Subcutaneous adipose tissue (tissue), 4 donors: Measurements from ENCODE around the gene HTRA3. TPM values are rescaled to one million over a fixed set of nuclear protein-coding genes. Genes with fewer than 3 reads are reported as not detected.

Source experiments
- CTCF ChIP-seq: fragments of 450-650 bp; IDR thresholded peaks from one replicate; pipeline ENCODE4 v1.5.1; 2016; ENCODE audit warnings: low read depth, mild to moderate bottlenecking, control low read depth, antibody characterized with exemption, moderate library complexity
- total RNA-seq, 4 donors: library from RNA; depleted of rRNA; stranded (reverse); fragments of >200 nt; gene quantifications; one replicate each; pipeline ENCODE4 v1.1.0, GENCODE V29; 2016

Gene HTRA3
- total RNA-seq, 4 donors from 2014 or later = 40.7 to 65.9 (median 56.9) TPM

DNA sequence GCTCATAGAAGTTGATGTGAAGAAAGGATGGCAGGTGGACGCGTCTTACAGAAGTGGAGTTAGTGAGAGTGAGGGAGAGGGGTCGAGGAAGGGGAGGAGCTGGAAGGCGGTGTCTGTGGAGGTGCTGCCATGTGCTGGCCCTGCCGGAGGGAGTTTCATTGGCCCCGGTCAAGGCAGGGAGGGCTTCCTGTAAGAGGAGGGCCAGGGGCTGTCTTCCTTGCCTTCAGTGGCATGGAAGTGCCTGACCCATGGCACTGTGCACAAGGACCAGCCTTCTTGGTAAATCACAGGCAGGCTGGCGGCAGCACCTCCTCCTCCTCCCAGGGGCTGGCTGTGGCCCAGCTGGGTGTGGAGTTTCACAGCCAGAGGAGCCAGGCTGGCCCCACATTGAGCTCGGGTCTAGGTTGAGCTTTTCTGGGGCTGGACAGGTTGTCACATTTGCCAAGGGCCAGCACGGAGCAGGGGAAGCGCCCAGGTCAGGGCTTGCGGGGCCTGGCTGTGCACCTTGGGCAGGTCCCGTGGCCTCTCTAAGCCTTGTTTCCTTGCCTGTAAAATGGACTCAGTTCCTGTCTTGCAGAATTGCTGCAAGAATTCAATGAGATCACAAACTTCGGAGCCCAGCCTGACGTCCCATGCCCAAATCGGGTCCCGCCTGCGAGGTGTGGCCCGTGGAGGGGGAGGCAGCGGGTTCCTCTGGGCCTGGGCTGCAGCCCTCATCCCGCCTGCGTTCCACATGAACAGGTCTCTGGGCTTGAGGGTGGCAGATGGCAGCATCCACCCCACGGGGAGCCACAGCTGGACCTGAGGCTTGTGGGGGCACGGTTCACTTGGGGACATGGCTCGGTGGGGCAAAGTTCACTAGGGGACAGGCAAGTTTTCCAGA lies 7.0 kb downstream of the HTRA3 start:
- no peak for TF ChIP-seq CTCF

DNA sequence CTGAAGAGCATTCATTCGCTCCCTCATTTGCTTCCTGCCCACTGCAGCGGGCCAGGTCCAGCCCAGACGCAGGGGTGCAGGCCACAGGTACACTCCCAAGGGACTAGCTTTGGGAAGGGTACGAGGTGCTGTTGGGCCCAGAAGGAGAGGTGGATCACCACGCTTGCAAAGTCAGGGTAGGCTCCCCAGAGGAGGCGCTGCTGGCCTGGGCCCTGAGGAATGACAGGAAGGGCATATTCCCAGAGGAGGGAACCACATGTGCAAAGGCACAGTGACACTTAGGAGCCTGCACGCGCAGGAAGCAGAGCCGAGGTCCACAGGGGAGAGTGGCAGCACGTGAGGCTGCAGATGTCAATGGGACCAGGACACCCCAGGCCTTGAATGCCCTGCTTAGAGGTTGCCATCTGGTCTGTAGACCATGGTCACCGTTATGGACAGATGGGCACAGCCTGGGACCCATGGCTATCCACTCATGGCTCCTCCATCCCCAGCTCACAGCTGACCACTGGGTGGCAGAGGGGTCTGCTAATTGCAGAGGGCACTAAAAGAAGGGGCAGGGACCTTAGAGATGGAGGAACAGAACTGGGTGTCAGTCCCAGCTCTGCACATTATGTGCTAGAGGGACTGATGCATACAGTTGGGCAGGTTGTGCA lies 7.9 kb downstream of the HTRA3 start:
- TF ChIP-seq CTCF = no peak

DNA sequence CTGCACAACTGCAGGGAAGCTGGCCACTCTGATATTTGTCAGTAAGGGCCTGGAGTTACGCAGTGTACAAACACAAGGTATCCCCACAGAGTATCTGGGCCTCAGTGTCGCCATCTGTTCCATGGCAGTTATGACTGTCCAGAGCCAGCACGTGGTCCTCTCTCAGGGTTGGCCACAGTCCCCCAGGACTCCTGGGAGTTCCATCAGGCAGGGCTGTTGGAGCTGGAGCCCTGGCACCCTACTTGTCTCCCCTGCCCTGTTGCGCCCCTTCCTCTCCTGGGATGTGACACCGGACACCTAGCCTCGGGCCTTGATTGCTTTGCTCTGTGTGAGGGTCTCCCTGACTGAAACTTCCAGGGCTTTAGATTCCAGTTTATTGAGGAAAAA lies 8.4 kb downstream of the HTRA3 start:
- TF ChIP-seq CTCF = no peak

DNA sequence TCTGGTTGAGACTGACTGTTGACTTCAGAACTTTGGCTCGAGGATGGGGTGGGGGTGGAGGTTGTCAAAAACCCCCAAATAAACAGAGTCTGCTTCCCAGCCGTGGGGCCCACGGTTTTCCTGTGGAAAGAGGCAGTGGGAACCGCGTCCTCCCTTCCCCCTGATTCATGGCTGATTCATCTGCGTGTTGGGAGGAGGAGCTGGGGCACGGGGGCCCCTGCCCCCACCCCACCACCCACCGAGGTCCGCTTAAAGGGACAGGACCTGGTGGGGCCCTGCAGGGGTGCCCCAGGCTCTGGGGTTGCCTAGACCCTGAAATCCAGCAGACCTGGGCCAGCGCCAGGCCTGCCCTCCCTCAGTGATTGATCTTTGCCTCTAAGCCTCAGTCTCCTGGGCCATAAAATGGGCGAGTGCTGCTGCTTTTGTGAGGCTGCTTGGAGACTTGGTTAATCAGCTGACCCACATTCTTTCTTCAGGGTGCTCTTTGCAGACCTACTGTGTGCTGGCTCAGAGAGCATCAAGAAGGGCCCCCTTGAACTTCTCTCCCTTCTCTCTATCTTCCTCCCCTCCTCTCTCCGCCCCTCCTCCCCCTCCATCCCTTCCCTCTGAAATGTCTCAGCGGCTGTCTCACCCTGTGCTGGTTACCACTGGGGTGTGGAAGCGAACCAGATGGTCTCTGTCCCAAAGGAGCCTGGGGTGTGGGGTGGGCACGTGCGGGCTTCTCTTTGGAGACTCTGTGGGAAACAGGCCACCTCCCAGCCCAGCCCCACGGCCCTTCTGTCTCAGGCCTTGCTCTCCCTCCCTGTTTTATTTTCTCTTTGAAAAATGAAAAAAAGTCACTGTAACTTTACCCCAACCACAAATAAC lies 9.1 kb downstream of the HTRA3 start:
- no peak for TF ChIP-seq CTCF

DNA sequence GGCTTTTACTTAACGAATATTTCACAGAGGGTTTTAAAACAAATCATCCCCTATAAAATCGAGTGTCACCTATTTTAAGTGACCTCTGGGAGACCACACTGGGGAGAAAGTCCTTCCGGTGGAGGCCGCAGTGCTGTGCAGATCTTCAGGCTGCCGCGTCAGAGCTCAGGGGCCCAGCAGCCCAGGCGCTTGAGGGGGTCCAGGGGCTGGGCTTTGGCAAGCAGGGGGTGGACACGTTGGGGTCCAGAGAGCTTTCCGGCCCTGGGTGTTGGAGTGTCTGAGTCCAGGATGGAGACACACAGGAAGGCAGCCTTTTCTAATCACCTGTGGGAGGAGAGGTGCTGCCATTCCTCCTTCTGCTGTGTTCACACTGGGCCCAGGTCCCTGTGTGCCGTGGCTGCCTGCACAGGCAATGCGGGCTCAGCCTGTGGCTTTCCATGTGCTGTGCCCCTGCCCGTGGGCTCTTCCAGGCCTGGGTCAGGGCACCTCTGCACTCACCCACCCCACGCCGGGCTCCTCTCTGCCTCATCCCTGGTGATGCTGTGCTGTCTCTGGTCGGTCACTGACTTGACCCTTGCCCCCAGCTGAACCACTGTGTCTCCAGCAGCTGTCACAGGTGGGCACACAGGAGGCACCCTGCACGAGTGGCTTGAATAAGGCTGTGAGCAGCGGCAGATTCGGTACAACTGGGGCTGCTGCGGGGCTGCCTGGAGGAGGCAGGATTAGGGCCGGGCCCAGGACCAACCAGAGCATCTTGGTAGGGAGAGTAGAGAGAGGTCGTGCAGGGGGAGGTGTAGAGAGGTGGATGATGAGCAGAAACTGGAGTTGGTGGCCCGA lies 10.0 kb downstream of the HTRA3 start:
- no peak for TF ChIP-seq CTCF

- TF ChIP-seq CTCF = no peak
Observed at GRCh38 chr4:8280158-8280875, 10.8 kb downstream of the HTRA3 start.
